Stimulated activated naive CD8-positive, alpha-beta T cell treated with anti-CD3 and anti-CD28 coated beads, Interleukin-15, amount 100 ng/mL, for 72 hours (primary cell): Measurements from ENCODE around the gene AHI1.

Source experiments
- ATAC-seq: fragments of 150-1000 bp; cut with Tn5 transposase; 2 replicates; pipeline ENCODE4 v1.10.0; 2021; ENCODE audit warnings: mild to moderate bottlenecking, moderate library complexity
- DNase-seq, 2 donors: peaks; one replicate each; pipeline ENCODE4 v3.0.0; 2021 to 2022
- H3K27ac Mint-ChIP-seq, 2 donors: one replicate each; pipeline ENCODE4 v1.8.0; 2022; ENCODE audit warnings: mild to moderate bottlenecking in 2 of 2, mixed read lengths in 2 of 2, moderate library complexity in 2 of 2
- H3K27me3 Mint-ChIP-seq: one replicate; pipeline ENCODE4 v1.8.0; 2022; ENCODE audit warnings: mixed read lengths
- H3K4me1 Mint-ChIP-seq: one replicate; pipeline ENCODE4 v1.8.0; 2022; ENCODE audit warnings: mild to moderate bottlenecking, mixed read lengths
- H3K4me3 Mint-ChIP-seq, 2 donors: one replicate each; pipeline ENCODE4 v1.8.0; 2022; ENCODE audit warnings: mild to moderate bottlenecking in 2 of 2, mixed read lengths in 2 of 2, moderate library complexity in 1 of 2
- H3K9me3 Mint-ChIP-seq, 2 donors: one replicate each; pipeline ENCODE4 v1.8.0; 2022; ENCODE audit warnings: mixed read lengths in 2 of 2

AHI1 gene

DNA sequence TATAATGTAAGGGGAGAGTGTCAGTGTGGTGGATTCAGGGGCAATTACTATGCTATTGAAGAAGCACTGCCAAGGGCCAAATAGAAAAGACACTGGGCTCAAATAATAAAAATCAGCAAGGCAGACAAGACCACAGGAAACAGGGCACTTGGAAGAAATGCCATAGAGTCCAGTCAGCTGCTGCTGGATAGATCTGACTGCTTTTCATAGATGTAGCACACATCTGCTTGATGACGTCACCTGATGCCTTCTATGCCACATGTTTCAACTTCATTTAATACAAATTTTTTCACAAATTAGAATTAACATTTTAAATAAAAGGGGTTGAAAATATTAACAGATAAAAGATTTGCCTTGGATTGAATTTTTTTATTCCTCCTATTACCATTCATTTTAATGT lies 23.9 kb upstream of the AHI1 start:
- no peak for ATAC-seq

DNA sequence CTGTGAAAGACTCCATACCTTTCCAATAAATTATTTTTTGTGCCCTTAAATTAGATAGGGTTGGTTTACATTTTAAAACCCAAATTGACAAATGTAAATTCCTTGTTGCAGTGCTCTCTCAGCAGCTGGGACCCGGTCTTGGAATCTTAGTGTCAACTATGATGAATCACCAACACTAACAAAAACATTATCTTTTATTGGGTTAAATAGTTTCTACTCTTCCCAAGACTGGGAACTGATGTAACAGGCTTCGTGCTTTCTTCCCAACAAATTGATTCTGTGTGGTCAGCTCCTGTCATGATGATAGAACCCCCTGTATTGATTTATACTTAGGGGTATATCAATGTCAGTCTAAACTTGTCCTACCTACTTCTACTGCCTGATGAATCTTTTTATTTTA lies 23.2 kb upstream of the AHI1 start:
- no peak overlapping the region for H3K4me3 Mint-ChIP-seq
- DNase-seq (no peak), ATAC-seq (no peak)
- H3K27me3 Mint-ChIP-seq, result no peaks in the 10 kb centered on the region
- peaks cover 3 to 20% of the 10 kb centered on the region in 2 donors for H3K9me3 Mint-ChIP-seq
- no peak overlapping the region for H3K27ac Mint-ChIP-seq
- H3K4me1 Mint-ChIP-seq, result peaks cover 23% of the 10 kb centered on the region

More for the DNA sequence above, 23.9 kb upstream of the AHI1 start:
- H3K27me3 Mint-ChIP-seq, result no peaks in the 10 kb centered on the region
- H3K4me1 Mint-ChIP-seq, result peaks cover 23% of the 10 kb centered on the region
- DNase-seq, result no peak
- H3K9me3 Mint-ChIP-seq, result peaks cover 3 to 20% of the 10 kb centered on the region in 2 donors
- no peak overlapping the region for H3K4me3 Mint-ChIP-seq
- no peak overlapping the region for H3K27ac Mint-ChIP-seq

DNA sequence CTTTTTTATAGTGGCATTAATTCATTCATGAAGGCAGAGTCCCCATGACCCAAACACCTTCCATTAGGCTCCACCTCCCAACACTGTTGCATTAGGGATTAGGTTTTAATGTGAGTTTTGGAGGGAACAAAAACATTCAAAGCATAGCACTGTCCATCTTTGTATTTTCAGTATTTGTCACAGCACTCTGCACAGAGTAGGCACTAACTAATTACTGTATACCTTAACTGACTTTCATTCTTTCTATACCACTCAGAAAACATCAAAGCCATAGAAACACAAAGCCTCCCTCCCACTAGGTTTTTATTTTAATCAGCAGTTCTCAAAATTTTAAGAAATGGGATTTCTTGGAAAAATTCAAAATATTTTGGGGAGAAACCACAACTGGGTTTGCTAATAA lies 21.8 kb upstream of the AHI1 start:
- Mint-ChIP-seq H3K4me3 (no peak overlapping the region), H3K27ac (no peak overlapping the region), H3K4me1 (peaks cover 27% of the 10 kb centered on the region), H3K27me3 (no peaks in the 10 kb centered on the region), H3K9me3 (peaks cover 3 to 20% of the 10 kb centered on the region in 2 donors)
- DNase-seq (no peak), ATAC-seq (peak; percentile 86)

DNA sequence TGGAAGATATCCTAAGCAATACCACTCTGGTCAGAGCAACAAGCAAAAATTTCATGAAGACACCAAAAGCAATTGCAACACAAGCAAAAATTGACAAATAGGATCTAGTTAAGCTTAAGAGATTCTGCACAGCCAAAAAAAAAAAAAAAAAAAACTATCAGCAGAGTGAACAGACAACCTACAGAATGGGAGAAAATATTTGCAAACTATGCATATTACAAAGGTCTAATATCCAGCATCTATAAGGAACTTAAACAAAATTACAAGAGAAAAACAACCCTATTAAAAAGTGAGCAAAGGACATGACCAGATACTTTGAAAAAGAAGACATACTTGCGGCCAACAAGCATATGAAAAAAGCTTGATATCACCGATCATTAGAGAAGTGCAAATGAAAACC lies 20.0 kb upstream of the AHI1 start:
- Mint-ChIP-seq H3K9me3 (peaks cover 3 to 20% of the 10 kb centered on the region in 2 donors), H3K4me1 (peaks cover 24% of the 10 kb centered on the region), H3K4me3 (no peak overlapping the region), H3K27me3 (peaks cover under 1% of the 10 kb centered on the region), H3K27ac (no peak overlapping the region)
- DNase-seq (no peak), ATAC-seq (no peak)

DNA sequence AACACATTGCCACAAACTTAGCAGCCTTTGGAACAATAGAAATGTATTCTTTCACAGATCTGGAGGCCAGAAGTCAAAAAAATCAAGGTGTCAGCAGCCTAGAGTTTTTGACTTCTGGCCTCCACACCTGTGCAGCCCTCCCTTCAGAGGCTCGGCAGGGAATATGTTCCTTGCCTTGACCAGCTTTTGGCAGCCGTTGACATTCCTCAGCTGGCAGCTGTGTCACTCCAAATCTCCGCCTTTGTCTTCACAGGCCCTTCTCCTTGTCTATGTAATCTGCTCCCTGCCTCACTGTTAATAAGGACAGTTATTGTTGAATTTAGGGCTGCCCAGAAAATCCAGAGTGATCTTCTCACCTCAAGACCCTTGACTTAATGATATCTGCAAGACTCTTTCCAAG lies 17.2 kb upstream of the AHI1 start:
- DNase-seq (no peak), ATAC-seq (no peak)
- Mint-ChIP-seq H3K27me3 (peaks cover 10% of the 10 kb centered on the region), H3K4me1 (peaks cover 23% of the 10 kb centered on the region), H3K9me3 (peaks cover 3 to 20% of the 10 kb centered on the region in 2 donors), H3K4me3 (no peak overlapping the region), H3K27ac (no peak overlapping the region)

DNA sequence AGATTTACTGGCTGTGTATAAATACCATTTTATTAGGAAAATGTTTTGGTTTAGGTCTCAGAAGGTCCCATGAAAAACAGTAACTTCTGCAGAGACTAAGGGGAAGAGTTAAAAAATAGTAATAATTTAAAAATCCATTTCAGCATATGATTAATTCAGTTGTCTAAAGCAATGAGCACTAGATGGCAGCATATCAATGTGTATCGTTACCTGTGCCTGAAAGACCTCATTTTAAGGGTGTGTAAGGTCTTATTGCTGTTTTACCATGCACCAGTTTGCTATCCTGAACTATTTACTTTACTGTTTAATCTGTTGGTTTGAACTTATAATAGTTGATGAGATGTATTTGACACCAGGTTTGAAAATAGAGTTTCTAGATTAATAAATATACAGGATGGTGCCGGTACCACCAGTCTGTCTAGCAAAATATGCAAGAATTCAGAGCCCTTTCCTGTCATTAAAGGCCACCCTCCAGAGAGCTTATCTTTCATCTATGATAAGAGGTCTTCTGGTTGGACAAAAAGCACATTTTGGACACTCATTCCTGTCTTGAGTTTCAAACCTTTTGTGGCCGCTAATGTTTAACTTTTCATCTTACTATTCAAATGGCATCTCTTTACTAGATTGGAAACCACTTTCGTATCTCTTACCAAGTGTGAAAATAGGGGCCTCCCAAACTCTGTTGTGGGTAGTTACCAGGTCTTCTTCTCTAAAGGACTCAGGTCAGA lies 8.9 kb upstream of the AHI1 start:
- Mint-ChIP-seq H3K9me3 (no peaks in the 10 kb centered on the region), H3K4me3 (peak overlapping the region; percentile 17 to 32), H3K27ac (peak overlapping the region in 1 of 2 donors; percentile 38), H3K27me3 (no peaks in the 10 kb centered on the region), H3K4me1 (peaks cover 22% of the 10 kb centered on the region)
- ATAC-seq (peak; percentile 95), DNase-seq (peak; percentile 27 to 34)

DNA sequence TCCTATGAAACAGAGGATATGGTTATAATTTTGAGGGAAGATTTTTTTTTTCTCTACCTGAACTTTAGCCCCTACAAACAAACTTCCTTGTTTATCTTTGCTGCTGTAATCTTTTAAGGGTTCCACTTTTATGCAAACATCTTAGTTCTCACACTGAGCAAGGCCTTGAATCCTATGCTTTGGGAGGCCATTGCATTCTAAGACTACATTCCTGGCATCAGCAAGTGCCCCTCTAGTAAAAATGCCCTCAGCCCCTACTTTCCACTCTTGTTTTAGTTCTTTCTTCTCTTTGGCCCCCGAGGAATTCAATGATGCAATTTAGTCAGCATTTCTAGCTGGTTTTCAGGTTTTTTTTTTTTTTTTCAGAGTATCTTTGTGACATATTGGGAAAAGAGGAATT lies 8.1 kb upstream of the AHI1 start:
- DNase-seq, result no peak
- H3K4me3 Mint-ChIP-seq, result no peak overlapping the region
- no peaks in the 10 kb centered on the region for H3K27me3 Mint-ChIP-seq
- no peaks in the 10 kb centered on the region for H3K9me3 Mint-ChIP-seq
- H3K4me1 Mint-ChIP-seq, result peaks cover 22% of the 10 kb centered on the region
- ATAC-seq, result no peak
- no peak overlapping the region for H3K27ac Mint-ChIP-seq

DNA sequence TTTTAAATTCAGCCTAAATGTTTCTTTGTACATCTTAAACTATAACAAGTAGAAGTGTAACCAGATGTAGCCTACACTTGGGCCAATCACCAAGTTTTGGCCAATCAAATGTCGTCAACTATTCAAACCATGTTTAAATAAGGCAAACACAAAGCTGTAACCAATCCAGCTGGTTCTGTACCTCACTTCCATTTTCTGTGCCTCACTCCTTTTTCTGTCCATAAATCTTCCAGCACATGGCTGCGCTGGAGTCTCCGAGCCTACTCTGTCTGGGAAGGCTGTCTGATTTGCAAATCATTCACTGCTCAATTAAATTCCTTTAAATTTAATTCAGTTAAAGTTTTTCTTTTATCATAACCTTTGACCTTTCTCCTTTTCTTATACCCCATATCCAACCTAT lies 7.7 kb upstream of the AHI1 start:
- Mint-ChIP-seq H3K27me3 (no peaks in the 10 kb centered on the region), H3K4me3 (no peak overlapping the region), H3K9me3 (no peaks in the 10 kb centered on the region), H3K4me1 (peaks cover 22% of the 10 kb centered on the region), H3K27ac (no peak overlapping the region)
- DNase-seq (no peak), ATAC-seq (no peak)

DNA sequence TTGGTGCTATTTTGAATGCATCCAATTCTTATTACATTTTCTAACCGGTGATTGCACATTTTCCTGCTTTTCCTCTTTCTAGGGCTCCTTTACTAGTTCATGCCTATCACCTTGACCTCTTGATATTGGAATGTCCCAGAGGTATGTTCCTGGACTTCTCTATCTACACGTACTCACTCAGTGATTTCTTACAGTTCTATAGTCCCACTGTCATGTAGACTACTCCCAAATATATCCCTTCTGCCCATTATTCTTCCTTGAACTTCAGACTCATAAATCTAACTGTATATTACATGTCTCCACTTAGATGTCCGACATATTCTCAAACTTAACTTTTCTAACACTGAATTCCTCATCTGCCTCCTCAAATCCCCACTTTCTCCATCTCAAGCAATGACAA lies 7.2 kb upstream of the AHI1 start:
- Mint-ChIP-seq H3K27ac (no peak overlapping the region), H3K27me3 (no peaks in the 10 kb centered on the region), H3K4me1 (peaks cover 22% of the 10 kb centered on the region), H3K9me3 (no peaks in the 10 kb centered on the region), H3K4me3 (no peak overlapping the region)
- no peak for ATAC-seq
- DNase-seq, result no peak

DNA sequence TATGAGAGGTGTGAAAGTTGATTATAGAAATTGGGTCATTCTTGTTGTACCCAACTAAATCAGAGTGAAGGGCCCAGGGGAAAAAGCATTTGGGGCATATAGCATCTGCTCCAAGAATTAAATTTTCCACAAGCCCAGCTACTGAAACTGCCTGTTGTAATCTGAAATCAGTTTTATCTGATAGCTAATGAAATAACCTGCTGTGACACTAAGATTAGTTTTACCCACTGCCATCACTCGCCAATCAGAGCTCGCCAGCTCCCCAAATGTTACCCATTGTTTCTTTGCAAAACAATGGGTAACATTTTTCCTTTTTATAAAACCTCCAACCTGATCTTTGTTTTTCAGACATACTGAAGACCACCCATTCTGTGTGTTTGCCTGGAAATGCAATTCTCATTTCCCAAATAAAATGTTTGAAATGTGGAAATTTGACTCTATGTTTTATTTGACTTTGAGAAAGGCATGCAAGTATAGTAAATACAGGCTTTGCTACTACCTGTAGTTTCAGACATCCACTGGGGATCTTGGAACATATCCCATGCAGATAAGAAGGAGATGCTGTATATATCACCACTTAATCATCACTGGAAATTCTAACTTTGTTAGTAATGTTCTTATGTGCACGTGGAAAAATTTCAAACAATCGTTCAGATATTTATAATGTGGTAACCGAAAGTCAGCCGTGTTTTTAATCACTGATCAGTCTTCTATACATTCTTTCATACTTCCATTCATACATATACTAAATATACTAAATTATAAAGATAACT lies 6.3 kb upstream of the AHI1 start:
- Mint-ChIP-seq H3K9me3 (no peaks in the 10 kb centered on the region), H3K4me1 (peaks cover 22% of the 10 kb centered on the region), H3K27me3 (no peaks in the 10 kb centered on the region), H3K4me3 (no peak overlapping the region), H3K27ac (no peak overlapping the region)
- ATAC-seq (no peak), DNase-seq (no peak)

DNA sequence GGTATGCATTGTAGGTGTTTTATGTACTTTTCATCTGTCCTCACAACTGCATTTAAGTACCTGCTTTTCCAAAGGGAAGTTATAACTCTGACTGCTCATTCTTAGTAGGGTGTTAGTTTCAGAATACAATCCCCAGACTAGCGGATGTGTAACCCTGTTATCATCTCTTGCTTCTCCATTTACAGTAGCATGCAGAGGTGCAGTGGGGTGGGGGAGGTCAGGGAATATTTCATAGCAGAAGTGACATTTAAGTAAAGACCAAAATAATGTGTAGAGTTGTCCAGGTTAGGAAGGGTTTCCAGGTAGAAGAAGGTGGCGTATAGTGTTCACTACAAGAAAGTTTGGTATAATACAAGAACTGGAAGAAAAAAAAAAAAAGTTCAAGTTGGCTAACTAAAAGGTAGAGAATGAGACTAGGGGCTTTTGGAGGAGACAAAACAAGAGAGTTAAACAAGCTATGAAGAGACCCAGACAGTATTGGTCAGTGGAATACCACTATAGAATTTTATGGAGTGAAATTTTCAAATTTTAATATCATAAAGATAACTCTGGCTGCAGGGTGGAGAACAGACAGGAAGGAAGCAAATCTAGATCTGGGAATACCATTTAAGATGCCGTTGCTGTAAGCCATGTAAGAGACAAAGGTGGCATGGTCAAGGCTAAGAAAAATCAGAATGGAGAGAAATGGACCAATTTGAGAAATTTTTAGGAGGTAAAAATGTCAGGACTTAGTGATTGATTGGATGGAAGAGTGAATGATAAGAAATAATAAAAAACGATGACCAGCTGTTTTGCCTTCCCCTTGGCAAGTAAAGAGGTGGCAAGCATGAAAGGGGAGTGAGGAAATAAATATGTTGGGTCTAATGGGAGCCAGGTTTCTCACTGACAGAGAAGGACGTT lies 2.2 kb upstream of the AHI1 start:
- H3K27me3 Mint-ChIP-seq, result no peaks in the 10 kb centered on the region
- no peak for ATAC-seq
- no peaks in the 10 kb centered on the region for H3K9me3 Mint-ChIP-seq
- no peak overlapping the region for H3K27ac Mint-ChIP-seq
- no peak for DNase-seq
- no peak overlapping the region for H3K4me3 Mint-ChIP-seq
- H3K4me1 Mint-ChIP-seq, result peaks cover 16% of the 10 kb centered on the region

DNA sequence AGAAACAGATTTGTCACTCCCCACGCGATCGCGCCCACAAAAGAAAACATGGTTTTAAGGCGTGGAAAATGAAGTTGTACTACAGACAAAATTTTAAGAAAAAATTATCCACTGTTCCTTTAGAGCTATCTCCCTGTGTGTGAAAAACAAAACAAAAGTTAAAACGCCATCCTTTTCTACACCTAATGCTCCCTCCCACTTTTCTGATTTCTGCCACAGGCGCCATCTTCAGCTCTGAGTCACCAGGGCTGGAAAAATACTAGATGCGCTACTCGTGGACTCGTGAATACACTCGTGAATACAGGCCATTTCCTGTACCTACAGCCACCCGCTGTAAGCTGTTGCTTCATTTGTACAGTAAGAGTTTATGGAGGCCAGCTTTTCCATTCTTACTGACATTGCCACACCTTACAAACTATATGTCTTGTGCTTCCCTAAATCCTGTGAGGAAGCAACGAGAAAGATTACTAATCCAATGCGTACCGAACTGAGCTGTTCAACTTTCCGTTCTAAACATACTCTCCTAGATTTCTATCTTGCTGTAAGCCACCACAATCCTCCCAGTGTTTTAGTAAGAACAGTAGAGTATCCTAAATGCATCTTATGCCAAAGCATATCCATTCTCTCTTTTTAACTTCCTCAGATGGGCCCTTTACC lies 773 bp upstream of the AHI1 start:
- Mint-ChIP-seq H3K27me3 (no peaks in the 10 kb centered on the region), H3K27ac (no peak overlapping the region)

DNA sequence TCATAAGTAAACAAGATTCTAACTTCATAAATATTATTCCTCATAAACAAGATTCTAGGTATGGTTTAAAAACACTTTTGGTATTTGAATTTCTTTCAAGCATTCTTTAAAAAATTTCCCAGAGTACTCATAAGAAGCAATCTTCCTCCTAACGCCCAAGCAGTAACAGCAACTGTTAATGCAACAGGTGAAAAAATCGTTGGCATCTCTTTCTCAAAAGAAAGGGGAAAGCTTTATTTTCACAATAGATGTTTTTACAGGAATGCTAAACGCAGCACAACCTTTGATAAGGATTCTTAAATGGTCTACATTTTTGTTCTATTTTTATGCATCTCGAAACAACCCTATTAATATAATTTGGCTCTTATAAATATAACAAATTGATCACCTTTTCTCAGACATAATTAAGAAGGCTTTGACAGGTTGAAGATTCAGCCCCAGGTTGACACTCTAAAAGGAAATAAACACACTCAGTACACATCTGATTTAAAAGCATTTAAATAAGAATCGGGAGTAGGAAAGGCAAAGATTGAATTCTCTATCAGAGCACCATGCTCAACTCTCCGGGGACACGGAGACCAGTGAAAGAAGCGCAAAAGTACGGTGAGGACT lies 634 bp downstream of the AHI1 start:
- H3K4me1 Mint-ChIP-seq, result peaks cover 16% of the 10 kb centered on the region
- ATAC-seq (no peak), DNase-seq (no peak)
- H3K27me3 Mint-ChIP-seq, result no peaks in the 10 kb centered on the region
- no peaks in the 10 kb centered on the region for H3K9me3 Mint-ChIP-seq
- no peak overlapping the region for H3K27ac Mint-ChIP-seq
- no peak overlapping the region for H3K4me3 Mint-ChIP-seq

More for the DNA sequence above, 773 bp upstream of the AHI1 start:
- DNase-seq (peak; percentile 49 to 71), ATAC-seq (peak; percentile 73)
- no peaks in the 10 kb centered on the region for H3K9me3 Mint-ChIP-seq
- peaks cover 16% of the 10 kb centered on the region for H3K4me1 Mint-ChIP-seq
- H3K4me3 Mint-ChIP-seq, result no peak overlapping the region

DNA sequence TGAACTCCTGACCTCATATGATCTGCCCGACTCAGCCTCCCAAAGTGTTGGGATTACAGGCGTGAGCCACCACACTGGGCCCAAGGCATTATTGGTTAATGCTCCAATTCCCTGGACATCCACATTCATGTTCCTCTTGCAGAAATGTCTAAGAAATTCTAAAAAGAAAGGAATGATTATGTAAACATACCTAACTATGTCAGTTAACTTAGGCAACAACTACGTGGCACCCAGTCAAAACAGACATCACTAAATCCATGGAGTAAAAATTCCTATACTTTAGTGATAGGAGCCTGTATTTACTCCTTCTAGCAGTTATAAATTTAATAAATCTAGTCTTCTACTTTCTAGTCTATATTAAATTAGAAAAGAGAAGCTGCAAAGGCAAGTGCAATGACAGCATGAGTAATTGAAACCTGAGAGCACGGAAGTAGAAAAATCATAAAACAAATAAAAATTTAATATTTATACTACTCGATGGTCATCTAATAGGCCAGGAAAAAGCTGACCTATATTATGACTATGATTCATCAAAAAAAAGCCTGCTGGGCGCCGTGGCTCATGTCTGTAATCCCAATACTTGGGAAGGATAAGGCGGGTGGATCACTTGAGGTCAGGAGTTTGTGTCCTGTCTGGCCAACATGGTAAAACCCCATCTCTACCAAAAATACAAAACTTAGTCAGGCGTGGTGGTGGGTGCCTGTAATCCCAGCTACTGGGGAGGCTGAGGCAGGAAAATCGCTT lies 4.2 kb downstream of the AHI1 start:
- no peak overlapping the region for H3K4me3 Mint-ChIP-seq
- H3K9me3 Mint-ChIP-seq, result no peaks in the 10 kb centered on the region
- H3K27me3 Mint-ChIP-seq, result no peaks in the 10 kb centered on the region
- peak overlapping the region in 1 of 2 donors; percentile 54 for H3K27ac Mint-ChIP-seq
- ATAC-seq (no peak), DNase-seq (no peak)
- peaks cover 16% of the 10 kb centered on the region for H3K4me1 Mint-ChIP-seq
